Peyer's patch (tissue), 4 donors: ENCODE measurements around the gene LRCH4. TPM values are rescaled to one million over a fixed set of nuclear protein-coding genes. Genes with fewer than 3 reads are reported as not detected.

Source experiments
- DNase-seq, 3 donors: peaks; one replicate each; pipeline ENCODE4 v3.0.0-alpha.2; 2017 to 2019
- H3K27ac ChIP-seq, 4 donors: fragments of 200-600 bp; sonication (generic); one replicate each; pipeline ENCODE4 v1.5.1; 2016 to 2019
- H3K27me3 ChIP-seq, 2 donors: fragments of 200-600 bp; sonication (generic); one replicate each; pipeline ENCODE4 v1.5.1; 2019
- H3K36me3 ChIP-seq, 3 donors: fragments of 200-600 bp; sonication (generic); one replicate each; pipeline ENCODE4 v1.5.1; 2016 to 2019
- H3K4me1 ChIP-seq, 4 donors: fragments of 200-600 bp; sonication (generic); one replicate each; pipeline ENCODE4 v1.5.1; 2016 to 2019
- H3K4me3 ChIP-seq, 4 donors: fragments of 200-600 bp; sonication (generic); 1 replicate in 3 of 4; 2 replicates in 1 of 4; pipeline ENCODE4 v1.5.1; 2016 to 2019; ENCODE audit warnings: mild to moderate bottlenecking in 1 of 4
- H3K9me3 ChIP-seq, 4 donors: fragments of 200-600 bp; sonication (generic); one replicate each; pipeline ENCODE4 v1.5.1; 2016 to 2019; ENCODE audit warnings: mild to moderate bottlenecking in 1 of 4
- CTCF ChIP-seq, 6 experiments: fragments of 450-650 bp in 4 of 6; fragments of 200-600 bp in 2 of 6; sonication (generic) in 1 of 6; IDR thresholded peaks; one replicate each; pipeline ENCODE4 v1.5.1; 2017 to 2019; ENCODE audit warnings: antibody characterized with exemption in 6 of 6, mild to moderate bottlenecking in 3 of 6, moderate library complexity in 1 of 6
- POLR2A ChIP-seq, 2 donors: fragments of 450-650 bp; IDR thresholded peaks; one replicate each; pipeline ENCODE4 v1.5.1; 2017; ENCODE audit warnings: antibody characterized with exemption in 2 of 2, mild to moderate bottlenecking in 2 of 2, moderate library complexity in 2 of 2
- total RNA-seq, 4 donors: library from RNA; depleted of rRNA; stranded (reverse); fragments of >200 nt; gene quantifications; one replicate each; pipeline ENCODE4 v1.1.0, GENCODE V29; 2016

LRCH4 gene
- total RNA-seq, 4 donors from 2014 or later: 76.7 to 232 (median 156) TPM

DNA sequence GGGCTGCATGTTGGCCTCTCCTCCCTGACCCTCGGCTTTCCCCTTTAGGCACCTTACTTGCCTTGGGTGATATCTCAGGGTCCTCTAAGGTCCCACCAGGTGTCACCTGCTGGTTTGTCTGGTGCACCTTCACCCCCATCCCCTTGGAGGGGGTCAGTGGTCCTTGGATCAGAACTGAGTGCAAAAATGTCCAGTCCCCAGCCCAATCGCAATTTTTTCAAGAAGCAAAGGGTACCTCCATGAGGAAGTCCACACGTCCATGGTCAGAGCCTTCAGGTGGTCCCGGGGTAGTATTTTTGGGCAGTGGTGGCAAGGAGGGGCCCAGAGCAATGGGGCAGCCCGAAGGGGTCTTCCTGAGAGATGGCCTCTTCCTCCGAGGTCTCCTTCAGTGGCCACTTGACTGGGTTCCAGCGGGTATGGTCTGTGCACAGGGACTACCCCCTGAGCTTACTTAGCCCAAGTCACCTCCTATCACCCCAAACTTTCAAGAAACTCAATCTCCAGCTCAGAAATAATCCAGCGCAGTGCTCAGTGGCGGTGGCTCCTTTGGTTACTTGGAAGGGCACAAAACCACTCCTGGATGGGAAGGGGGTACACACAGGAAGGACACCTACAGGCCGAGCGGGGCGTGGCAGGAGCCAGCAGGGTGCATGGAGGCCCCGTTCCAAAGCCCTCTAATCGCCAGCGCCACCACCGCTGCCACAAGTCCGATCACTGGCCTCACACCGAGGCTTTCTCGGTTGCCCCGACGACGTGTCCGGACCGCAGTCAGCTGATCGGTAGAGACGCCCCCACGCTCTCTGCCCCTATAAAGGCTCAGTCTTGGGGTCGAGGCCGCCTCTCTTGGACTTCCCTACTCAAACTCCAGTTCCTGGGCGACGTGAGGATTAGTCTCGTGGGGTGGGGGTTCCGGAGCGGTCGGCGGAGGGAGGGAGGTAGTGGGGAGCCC, 16.8 kb downstream of the LRCH4 start:
- H3K4me3 ChIP-seq: peak overlapping the region; percentile 23 to 47 (median 36)
- H3K27me3 ChIP-seq: no peaks in the 10 kb centered on the region

DNA sequence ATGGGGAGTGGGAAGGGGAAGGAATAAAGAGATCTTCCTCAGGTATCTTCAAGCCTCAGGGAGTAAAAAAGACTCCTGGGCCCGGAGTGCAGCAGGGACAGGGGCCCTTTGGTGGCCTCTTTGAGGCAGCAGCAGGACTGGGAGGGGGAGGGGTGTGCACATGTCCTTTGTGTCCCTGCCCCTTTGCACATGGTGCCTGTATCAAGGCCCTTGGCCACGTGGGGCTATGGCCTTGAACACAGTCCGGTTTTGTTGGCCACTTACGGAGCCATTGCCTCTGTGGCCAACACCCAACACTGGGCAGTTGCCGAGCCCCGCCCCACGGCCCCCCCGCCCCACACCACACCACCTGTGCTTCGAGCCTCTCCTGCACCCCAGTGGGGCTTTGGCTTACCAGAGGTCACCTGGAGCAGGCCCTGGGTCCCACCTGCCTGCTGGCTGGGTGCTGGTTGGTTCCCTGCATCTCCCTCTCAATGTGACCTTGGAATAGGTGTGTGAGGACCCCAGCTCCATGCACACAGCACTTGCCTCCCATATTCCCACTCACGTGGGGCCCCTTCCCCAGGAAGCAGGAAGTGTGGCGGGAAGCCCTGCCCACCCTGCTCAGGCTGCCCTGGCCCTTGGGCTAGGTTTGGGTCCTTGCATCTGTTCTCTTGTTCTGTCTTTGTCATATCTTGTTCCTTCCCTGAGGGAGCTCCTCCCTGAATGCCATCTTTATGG, 17.6 kb downstream of the LRCH4 start:
- H3K4me3 ChIP-seq: no peak overlapping the region
- peak overlapping the region in 2 of 4 donors; percentile 55 for H3K27ac ChIP-seq
- H3K4me1 ChIP-seq: peaks cover 0 to 53% (median 19%) of the 10 kb centered on the region in 4 donors
- no peaks in the 10 kb centered on the region for H3K9me3 ChIP-seq
- no peak for TF ChIP-seq CTCF (IDR thresholded peaks at IDR 0.05)
- no peak for TF ChIP-seq POLR2A (IDR thresholded peaks at IDR 0.05)
- H3K36me3 ChIP-seq: peaks cover 0 to 8% (median 0%) of the 10 kb centered on the region in 3 donors
- H3K27me3 ChIP-seq: no peaks in the 10 kb centered on the region
- peak in 2 of 3 donors; percentile 81 to 86 for DNase-seq

More for the DNA sequence above, 16.8 kb downstream of the LRCH4 start:
- DNase-seq: peak in 2 of 3 donors; percentile 70 to 83
- Histone ChIP-seq H3K36me3 (peaks cover 0 to 11% (median 0%) of the 10 kb centered on the region in 3 donors), H3K27ac (peak overlapping the region; percentile 41 to 69 (median 54)), H3K9me3 (no peaks in the 10 kb centered on the region), H3K4me1 (peaks cover 0 to 53% (median 19%) of the 10 kb centered on the region in 4 donors)
- TF ChIP-seq CTCF (IDR thresholded peaks at IDR 0.05): peak; percentile 19 to 56 (median 46)
- peak in 1 of 2 donors; percentile 15 for TF ChIP-seq POLR2A (IDR thresholded peaks at IDR 0.05)

- no peak overlapping the region for H3K4me3 ChIP-seq
- H3K27me3 ChIP-seq: no peaks in the 10 kb centered on the region
- peaks cover 0 to 14% (median 0%) of the 10 kb centered on the region in 3 donors for H3K36me3 ChIP-seq
- peaks cover 0 to 53% (median 19%) of the 10 kb centered on the region in 4 donors for H3K4me1 ChIP-seq
- DNase-seq: peak in 1 of 3 donors; percentile 41
- TF ChIP-seq CTCF (IDR thresholded peaks at IDR 0.05): no peak
- no peak for TF ChIP-seq POLR2A (IDR thresholded peaks at IDR 0.05)
- H3K27ac ChIP-seq: peak overlapping the region in 3 of 4 donors; percentile 10 to 55 (median 55)
- H3K9me3 ChIP-seq: no peaks in the 10 kb centered on the region
Measured at GRCh38 chr7:100567751-100568175, 18.2 kb downstream of the LRCH4 start.

DNA sequence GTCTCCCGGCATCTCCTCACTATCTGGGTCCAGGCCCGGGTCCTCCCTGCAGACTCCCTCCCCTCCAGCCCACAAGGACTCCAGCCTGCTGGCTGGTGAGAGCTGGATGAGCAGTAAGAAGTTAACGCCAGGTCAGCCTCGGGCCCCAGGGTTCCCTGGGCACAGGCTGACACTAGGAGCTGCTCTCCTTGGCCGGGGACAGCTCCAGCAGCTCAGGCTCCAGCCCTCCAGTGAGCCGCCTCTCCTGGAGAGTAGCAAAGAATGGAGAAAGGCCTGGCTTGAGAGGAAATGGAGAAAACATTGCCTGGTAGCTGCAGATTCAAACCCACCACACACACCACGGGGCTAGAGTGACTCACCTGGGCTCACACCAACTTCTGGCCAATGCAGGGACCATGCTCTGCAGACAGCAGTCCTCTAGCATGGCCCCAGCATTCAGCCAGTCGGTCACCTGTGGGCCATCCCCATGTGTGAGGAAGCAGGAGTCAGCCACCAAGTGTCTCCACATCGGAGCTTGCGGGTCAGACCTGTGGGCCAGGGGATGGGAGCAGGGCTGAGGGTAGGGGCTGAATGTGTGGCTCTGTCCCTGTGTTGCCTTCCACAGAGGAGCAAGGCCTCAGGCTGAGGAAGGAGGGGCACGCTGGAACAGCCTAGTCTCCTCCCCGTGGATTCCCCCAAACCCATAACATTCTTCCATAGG, 18.7 kb downstream of the LRCH4 start:
- peaks cover 0 to 19% (median 0%) of the 10 kb centered on the region in 3 donors for H3K36me3 ChIP-seq
- H3K9me3 ChIP-seq: no peaks in the 10 kb centered on the region
- no peaks in the 10 kb centered on the region for H3K27me3 ChIP-seq
- H3K4me1 ChIP-seq: peaks cover 0 to 53% (median 19%) of the 10 kb centered on the region in 4 donors
- TF ChIP-seq POLR2A (IDR thresholded peaks at IDR 0.05): no peak
- TF ChIP-seq CTCF (IDR thresholded peaks at IDR 0.05): no peak
- no peak overlapping the region for H3K4me3 ChIP-seq
- DNase-seq: no peak
- H3K27ac ChIP-seq: peak overlapping the region in 3 of 4 donors; percentile 10 to 55 (median 55)

DNA sequence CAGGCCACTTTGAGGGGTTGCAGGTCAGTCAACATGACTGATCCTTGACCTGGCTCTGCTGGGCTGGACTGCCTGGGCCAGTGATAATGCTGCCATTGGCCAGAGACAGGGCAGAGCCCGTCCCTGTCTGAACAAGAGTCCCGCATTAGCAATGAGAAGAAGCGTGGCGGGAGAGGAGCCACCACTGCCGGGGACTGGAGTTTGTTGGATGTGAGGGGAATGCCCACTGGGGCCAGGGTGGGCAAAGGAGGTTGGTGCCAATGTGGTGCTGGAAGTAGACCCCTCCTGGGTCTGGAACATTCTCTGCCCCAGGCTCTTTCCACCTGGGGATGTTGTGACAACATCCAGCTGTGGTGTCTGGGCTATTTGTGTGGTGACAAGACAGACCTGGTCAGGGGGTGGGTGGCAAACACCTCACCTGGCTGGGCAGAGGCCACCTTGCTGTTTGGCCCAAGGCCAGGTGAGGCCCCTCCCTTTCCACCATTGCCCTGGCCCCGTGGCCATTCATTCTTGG, 19.9 kb downstream of the LRCH4 start:
- DNase-seq: no peak

More for the DNA sequence above, 19.9 kb downstream of the LRCH4 start:
- no peak overlapping the region for H3K27ac ChIP-seq
- TF ChIP-seq CTCF (IDR thresholded peaks at IDR 0.05) (no peak), POLR2A (IDR thresholded peaks at IDR 0.05) (no peak)
- no peak overlapping the region for H3K4me3 ChIP-seq
- no peaks in the 10 kb centered on the region for H3K9me3 ChIP-seq
- peaks cover 0 to 49% (median 19%) of the 10 kb centered on the region in 4 donors for H3K4me1 ChIP-seq
- H3K27me3 ChIP-seq: no peaks in the 10 kb centered on the region
- peaks cover 0 to 28% (median 0%) of the 10 kb centered on the region in 3 donors for H3K36me3 ChIP-seq
